Fibroblast of skin of abdomen (primary cell): Measurements from ENCODE around the gene FADS6.

Experiments
- DNase-seq: peaks from one replicate; pipeline ENCODE4 v3.0.0-alpha.2; 2013

FADS6 gene

DNA sequence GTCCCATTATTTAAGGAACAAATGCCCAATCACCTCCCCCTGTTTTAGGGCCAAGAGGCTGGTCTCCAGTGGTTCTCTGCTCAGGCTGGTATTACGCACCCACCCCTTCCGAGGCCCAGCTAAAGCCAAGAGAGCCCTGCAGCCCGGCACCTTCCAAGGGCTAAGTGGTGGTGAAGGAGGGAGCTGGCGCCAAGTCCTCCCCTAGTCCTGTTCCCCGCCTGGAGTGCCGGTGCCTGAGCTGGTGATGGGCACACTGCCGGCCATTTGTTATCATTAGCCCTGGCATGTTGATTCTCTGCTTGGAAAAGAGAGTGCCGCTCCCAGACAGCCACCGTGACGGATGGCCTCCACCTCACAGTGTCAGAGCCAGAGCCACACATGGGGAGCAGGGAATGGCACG, 65.6 kb downstream of the FADS6 start:
- no peak for DNase-seq
